Transverse colon (tissue), 4 donors: ENCODE data around the gene ZNF488. TPM values are rescaled to one million over a fixed set of nuclear protein-coding genes. Genes with fewer than 3 reads are reported as not detected.

Experiments used
- DNase-seq: peaks from one replicate; pipeline ENCODE4 v3.0.0-alpha.2; 2019
- H3K27ac ChIP-seq, 4 donors: fragments of 200-600 bp; sonication (generic); 2 replicates each; pipeline ENCODE4 v1.5.1; 2016 to 2018; ENCODE audit warnings: inconsistent platforms in 4 of 4
- H3K27me3 ChIP-seq: fragments of 200-600 bp; sonication (generic); 2 replicates; pipeline ENCODE4 v1.5.1; 2017; ENCODE audit warnings: inconsistent platforms
- H3K36me3 ChIP-seq, 4 donors: fragments of 200-600 bp; sonication (generic); 2 replicates each; pipeline ENCODE4 v1.5.1; 2017 to 2019; ENCODE audit warnings: inconsistent platforms in 4 of 4
- H3K4me1 ChIP-seq, 4 donors: fragments of 200-600 bp; sonication (generic); 2 replicates each; pipeline ENCODE4 v1.5.1; 2017 to 2020; ENCODE audit warnings: inconsistent platforms in 4 of 4
- H3K4me3 ChIP-seq, 4 donors: fragments of 200-600 bp; sonication (generic); 1 replicate in 1 of 4; 2 replicates in 3 of 4; pipeline versions ENCODE4 v1.5.1 to v1.6.1; 2017 to 2019; ENCODE audit warnings: inconsistent platforms in 4 of 4
- H3K9me3 ChIP-seq, 2 donors: fragments of 200-600 bp; sonication (generic); 2 replicates each; pipeline ENCODE4 v1.5.1; 2017 to 2019; ENCODE audit warnings: inconsistent platforms in 2 of 2
- EP300 ChIP-seq: sonication (generic); formaldehyde crosslinking; IDR thresholded peaks from one replicate; pipeline ENCODE4 v1.6.1; 2017; ENCODE audit warnings: antibody characterized with exemption, low read depth
- POLR2A ChIP-seq: fragments of 450-650 bp; IDR thresholded peaks from one replicate; pipeline ENCODE4 v1.6.1; 2016; ENCODE audit warnings: antibody characterized with exemption, mild to moderate bottlenecking, moderate library complexity
- POLR2AphosphoS5 ChIP-seq, 3 donors: sonication (generic); formaldehyde crosslinking; IDR thresholded peaks; one replicate each; pipeline ENCODE4 v1.6.1; 2016; ENCODE audit warnings: antibody characterized with exemption in 3 of 3
- WGBS, 2 donors: methylation state at CpG; one replicate each; pipeline ENCODE4 v1.1.5; 2018; ENCODE audit warnings: low coverage in 1 of 2; 5-methylcytosine and 5-hydroxymethylcytosine counted together
- in situ Hi-C, 4 donors: fragments of 200-750 bp; cut with MboI; loops; one replicate each; pipeline versions ENCODE4 v1.15.0 to v1.15.1; 2017; ENCODE audit warnings: low sequenced_read_pairs in 3 of 4, low pct_ligation_motif_present in 1 of 4, low pct_unique_long_range_greater_than_20kb in 1 of 4
- intact Hi-C: fragments of 100-400 bp; cut with DNase I; formaldehyde crosslinking; loops from one replicate; pipeline ENCODE4 v1.15.1; 2023; ENCODE audit warnings: low total_unique reads
- total RNA-seq, 4 donors: library from RNA; depleted of rRNA; stranded (reverse); fragments of >200 nt; gene quantifications; one replicate each; pipeline ENCODE4 v1.1.0, GENCODE V29; 2016
- TF ChIP-seq, protein P1 (sequence below), 5 experiments: fragments of 200-600 bp in 3 of 5; fragments of 450-650 bp in 2 of 5; sonication (generic) in 3 of 5; IDR thresholded peaks; 1 replicate in 2 of 5; 2 replicates in 3 of 5; pipeline ENCODE4 v1.5.1; 2016 to 2017; ENCODE audit warnings: antibody characterized with exemption in 5 of 5, inconsistent platforms in 3 of 5, mild to moderate bottlenecking in 2 of 5, moderate library complexity in 1 of 5

ZNF488 gene
- total RNA-seq, 4 donors from 2014 or later, result 0.41 to 0.80 TPM; not detected in 2

DNA sequence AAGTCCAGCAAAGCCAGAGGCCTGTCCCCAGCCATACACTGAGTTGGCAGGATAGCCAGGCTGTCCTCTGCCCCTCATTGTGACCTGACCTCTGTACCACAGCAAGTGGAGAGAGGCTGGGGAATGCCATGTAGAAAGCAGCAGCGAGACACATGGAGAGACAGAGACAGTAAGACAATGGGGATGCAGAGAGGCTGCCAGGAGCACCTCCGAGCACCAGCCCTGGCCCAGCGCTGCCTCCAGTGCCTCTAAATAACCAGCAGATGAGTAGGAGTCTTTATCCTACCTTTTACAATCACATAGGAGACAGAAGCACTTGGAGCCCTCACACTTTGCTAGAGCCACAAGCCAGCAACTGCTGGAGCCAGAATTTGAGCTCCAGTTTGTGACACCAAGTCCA lies 53.7 kb downstream of the ZNF488 start:
- 71% methylated on average over 3 of the region's 3 CpGs; no CpG with 5 or more reads in 1 of the 2 donors for WGBS, 2 donors
- Histone ChIP-seq H3K4me3 (no peak overlapping the region), H3K36me3 (no peaks in the 10 kb centered on the region), H3K4me1 (peaks cover 5 to 11% (median 8%) of the 10 kb centered on the region in 4 donors), H3K9me3 (no peaks in the 10 kb centered on the region), H3K27ac (peak overlapping the region; percentile 66 to 78 (median 69)), H3K27me3 (no peaks in the 10 kb centered on the region)
- intact Hi-C loops, result no loop called here
- in situ Hi-C loops, result no loop called here
- TF ChIP-seq EP300, result no peak
- TF ChIP-seq POLR2AphosphoS5 (IDR thresholded peaks at IDR 0.05), result no peak
- TF ChIP-seq, protein P1, sequence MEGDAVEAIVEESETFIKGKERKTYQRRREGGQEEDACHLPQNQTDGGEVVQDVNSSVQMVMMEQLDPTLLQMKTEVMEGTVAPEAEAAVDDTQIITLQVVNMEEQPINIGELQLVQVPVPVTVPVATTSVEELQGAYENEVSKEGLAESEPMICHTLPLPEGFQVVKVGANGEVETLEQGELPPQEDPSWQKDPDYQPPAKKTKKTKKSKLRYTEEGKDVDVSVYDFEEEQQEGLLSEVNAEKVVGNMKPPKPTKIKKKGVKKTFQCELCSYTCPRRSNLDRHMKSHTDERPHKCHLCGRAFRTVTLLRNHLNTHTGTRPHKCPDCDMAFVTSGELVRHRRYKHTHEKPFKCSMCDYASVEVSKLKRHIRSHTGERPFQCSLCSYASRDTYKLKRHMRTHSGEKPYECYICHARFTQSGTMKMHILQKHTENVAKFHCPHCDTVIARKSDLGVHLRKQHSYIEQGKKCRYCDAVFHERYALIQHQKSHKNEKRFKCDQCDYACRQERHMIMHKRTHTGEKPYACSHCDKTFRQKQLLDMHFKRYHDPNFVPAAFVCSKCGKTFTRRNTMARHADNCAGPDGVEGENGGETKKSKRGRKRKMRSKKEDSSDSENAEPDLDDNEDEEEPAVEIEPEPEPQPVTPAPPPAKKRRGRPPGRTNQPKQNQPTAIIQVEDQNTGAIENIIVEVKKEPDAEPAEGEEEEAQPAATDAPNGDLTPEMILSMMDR (IDR thresholded peaks at IDR 0.05), result no peak
- TF ChIP-seq POLR2A, result no peak
- no peak for DNase-seq

DNA sequence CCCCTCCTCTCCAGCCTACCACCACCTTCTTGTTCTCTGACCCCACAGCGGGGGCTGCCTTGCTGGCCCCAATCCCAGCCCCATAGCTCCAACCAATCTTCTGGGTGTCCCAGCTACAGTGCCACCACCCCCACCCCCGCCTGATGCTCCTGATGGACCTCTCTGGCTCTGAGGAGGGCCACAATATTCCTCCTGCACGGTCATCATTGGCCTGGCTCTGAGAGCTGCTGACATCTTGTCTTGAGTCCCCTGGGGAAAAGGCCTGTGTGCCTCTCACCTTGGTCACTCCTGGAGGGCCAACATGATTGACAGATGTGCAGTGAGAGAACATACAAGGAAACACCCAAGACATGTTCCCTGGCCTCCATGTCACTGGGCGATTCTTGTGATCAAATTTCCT lies 54.2 kb downstream of the ZNF488 start:
- in situ Hi-C loops, result no loop called here
- no peak for DNase-seq
- WGBS, 2 donors, result 86% methylated on average over 4 of the region's 4 CpGs; no CpG with 5 or more reads in 1 of the 2 donors
- no peaks in the 10 kb centered on the region for H3K27me3 ChIP-seq
- intact Hi-C loops, result no loop called here
- no peak overlapping the region for H3K4me3 ChIP-seq
- peak overlapping the region; percentile 66 to 78 (median 69) for H3K27ac ChIP-seq
- no peaks in the 10 kb centered on the region for H3K9me3 ChIP-seq
- H3K36me3 ChIP-seq, result no peaks in the 10 kb centered on the region
- TF ChIP-seq POLR2A (no peak), POLR2AphosphoS5 (IDR thresholded peaks at IDR 0.05) (no peak), EP300 (no peak)
- TF ChIP-seq, protein P1 (IDR thresholded peaks at IDR 0.05), result no peak
- H3K4me1 ChIP-seq, result peaks cover 5 to 11% (median 8%) of the 10 kb centered on the region in 4 donors

DNA sequence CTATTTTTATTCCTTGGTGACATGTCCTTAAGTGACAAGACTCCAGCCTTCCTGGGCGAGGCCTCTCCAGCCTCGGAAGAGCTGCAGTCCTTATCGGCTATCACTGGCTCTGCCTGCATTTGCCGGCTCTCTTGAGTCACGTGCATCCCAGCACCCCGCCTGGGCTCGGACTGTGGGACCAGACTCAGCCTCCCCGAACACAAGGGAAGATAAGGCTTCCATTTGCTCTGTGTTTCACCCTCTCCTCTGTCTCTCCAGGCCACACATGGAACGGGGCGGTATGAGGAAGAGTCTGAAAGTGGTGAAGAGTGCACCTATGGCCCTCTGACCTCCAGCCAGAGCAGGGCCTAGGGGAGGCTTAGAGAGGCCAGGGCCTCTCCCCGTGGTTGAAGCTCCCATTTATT lies 57.2 kb downstream of the ZNF488 start:
- TF ChIP-seq EP300 (no peak), POLR2AphosphoS5 (IDR thresholded peaks at IDR 0.05) (no peak), POLR2A (no peak)
- TF ChIP-seq, protein P1 (IDR thresholded peaks at IDR 0.05), result no peak
- Histone ChIP-seq H3K36me3 (no peaks in the 10 kb centered on the region), H3K9me3 (no peaks in the 10 kb centered on the region), H3K27me3 (no peaks in the 10 kb centered on the region), H3K27ac (no peak overlapping the region), H3K4me1 (peaks cover 5 to 11% (median 8%) of the 10 kb centered on the region in 4 donors), H3K4me3 (no peak overlapping the region)
- DNase-seq, result no peak
- in situ Hi-C loops, result no loop called here
- WGBS, 2 donors, result 88 to 90% methylated on average over 4 to 11 of the region's 11 CpGs
- intact Hi-C loops, result no loop called here

DNA sequence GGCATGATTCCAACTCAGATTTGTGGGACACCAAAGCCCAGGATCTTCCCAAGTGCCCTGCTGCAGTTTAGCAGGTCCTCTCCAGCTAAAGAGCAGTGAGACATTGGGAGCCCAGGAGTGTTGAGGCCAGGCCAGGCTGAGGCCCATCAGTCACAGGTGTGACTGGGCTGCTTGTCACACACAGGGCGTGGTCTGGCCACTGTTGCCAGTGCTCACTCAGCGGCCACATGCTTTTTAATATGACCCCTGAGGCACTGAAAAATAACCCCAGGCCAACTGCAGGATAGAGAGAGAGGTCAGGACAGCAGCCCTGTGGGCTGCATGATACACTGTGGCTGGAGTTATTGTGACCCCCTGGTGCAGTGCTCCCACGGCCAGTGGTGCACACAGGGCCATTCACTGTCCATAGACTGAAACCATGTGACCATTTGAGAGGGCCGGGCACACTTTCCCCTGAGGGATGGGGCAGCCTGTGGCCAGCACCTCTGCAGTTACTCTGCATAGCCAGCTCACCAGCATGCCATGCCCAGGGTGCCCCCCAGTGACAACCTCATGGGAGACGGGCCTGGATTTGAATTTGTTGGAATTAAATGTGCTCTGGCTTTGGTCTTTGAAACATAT lies 57.7 kb downstream of the ZNF488 start:
- intact Hi-C loops (no loop called here), in situ Hi-C loops (no loop called here)
- H3K27me3 ChIP-seq, result no peaks in the 10 kb centered on the region
- H3K4me3 ChIP-seq, result no peak overlapping the region
- no peaks in the 10 kb centered on the region for H3K9me3 ChIP-seq
- WGBS, 2 donors, result 73% methylated on average over 4 of the region's 5 CpGs; no CpG with 5 or more reads in 1 of the 2 donors
- TF ChIP-seq EP300, result no peak
- TF ChIP-seq, protein P1 (IDR thresholded peaks at IDR 0.05), result no peak
- TF ChIP-seq POLR2A, result no peak
- TF ChIP-seq POLR2AphosphoS5 (IDR thresholded peaks at IDR 0.05), result no peak
- no peak overlapping the region for H3K27ac ChIP-seq
- peaks cover 5 to 11% (median 7%) of the 10 kb centered on the region in 4 donors for H3K4me1 ChIP-seq
- H3K36me3 ChIP-seq, result no peaks in the 10 kb centered on the region
- DNase-seq, result peak; percentile 12
